Measurements from ENCODE around the gene UTS2B.
"Not testable (repeated sequence)": the region's sequence is repeated elsewhere in the genome, so short reads cannot be mapped to it uniquely, and the experiment has no call there.

UTS2B gene

DNA sequence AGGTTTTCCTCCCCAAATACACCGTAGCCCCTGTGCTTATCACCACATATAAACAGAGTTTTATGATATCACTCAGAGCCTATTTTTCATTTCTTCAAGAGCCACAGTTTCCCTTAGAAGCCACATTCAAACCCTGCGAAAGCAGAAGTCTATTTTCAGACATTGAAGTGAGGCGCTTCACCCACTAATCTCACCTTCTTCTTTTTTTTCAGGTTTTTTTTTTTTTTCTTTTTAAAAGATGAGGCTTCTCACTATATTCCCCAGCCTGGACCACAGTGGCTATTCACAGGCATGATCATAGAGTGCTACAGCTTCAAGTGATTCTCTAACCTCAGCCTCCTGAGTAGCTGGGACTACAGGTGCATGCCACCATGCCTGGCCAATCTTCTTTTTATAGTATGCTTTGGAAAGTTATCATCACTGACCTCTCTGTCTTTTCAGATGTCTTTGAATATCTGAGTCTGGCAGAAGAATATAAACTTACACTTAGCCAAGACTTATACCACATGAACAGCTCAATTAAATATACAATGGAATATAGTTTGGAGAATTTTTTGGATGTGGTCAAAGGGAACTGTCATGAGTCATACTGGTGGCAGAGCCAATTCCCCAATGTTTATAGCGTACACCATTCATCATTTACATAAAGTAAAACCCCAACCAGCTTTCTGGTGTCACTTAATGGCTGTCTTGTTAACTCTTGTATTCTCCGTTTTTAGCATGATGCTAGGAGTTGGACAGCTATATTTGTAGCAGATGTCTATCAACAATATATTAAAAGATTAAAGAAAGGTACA is 60.8 kb downstream of the UTS2B start:
- DNase-seq = no peak

DNA sequence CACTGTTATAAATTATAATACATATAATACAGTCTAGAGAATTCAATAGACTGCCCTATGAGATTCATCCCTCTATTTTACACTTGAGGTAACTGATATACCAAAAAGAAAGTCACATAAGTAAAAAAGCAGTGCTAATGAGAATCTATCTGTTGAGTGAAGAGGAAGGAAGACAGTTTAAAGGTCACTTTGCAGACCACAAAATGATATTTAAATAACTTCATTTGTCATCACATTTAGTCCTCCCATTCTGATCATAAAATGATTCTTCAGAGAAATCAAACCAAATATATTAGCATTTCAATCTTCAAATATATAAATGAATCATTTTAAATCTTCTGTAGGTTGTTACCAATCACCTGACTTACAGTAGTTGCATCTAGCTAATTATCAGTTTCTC is 61.6 kb downstream of the UTS2B start:
- DNase-seq = no peak

DNA sequence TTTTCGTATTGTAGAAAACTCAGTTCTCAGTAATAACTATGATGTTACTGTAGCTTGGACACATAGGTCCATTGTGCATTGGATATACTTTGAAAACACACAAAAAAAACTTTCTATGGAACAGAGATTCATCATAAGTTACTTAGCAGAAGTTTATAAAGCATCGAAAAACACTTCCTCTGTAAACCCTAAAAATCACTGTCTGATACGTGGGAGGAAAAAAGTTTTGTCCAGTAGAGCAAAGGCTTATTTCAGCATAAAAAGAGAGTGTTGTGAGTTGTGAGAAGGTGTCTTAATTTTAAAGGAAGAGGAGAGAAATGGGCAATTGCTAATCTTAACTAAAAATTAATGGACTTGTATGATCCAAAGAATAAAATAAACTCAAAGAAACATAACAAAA is 66.5 kb downstream of the UTS2B start:
- DNase-seq = no peak

DNA sequence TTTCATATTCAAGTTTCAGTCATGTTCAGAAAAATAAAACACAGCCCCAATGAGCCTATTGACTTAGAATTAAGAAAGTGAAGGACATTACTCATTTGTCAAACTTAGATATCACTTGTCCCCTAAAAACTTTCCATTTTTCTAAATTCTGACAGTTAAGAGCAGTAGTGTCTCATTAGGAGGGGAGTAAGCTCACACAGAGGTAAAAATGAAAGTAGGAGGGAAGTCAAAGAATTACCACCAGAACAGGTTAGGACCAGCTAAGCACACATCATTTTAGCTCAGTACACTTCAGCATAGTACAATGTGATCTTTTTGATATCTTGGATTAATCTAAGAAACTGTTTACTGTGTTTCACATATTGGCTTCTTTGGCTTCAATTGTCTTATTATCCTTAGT is 67.0 kb downstream of the UTS2B start:
- no peak for DNase-seq

DNA sequence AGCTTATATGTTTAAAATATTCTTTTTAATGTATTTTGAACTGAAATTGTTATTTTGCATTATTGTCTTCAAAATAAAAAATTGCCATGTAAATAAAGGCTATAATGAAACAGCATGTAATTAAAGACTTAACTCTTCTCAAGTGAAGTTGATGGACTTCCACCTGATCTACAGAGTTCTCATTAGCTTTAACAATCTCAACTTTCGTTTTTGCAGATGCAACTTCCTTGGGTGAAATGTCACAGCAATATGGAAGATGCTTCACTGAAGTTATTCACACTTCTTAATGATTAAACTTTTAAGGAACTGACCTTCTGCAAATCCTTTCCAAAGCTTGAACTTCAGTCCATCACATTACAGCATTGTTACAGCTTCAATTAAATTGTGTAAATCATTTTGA is 67.7 kb downstream of the UTS2B start:
- DNase-seq = no peak

DNA sequence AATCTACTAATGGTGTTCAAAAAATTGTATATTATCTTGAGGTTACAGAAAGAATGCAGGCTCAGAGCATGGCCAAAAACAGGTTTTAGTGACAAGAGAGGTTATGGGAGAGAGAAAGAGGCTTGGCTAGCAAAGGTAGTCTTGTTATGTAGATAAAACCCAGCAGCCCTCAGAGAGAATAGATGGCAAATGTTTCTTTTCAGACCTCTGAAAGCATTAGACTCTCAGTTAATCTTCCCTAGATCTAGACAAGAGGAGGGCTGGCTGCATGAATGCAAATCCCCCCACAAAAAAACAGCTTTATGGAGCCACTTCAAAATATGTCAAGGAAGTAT is 69.1 kb downstream of the UTS2B start:
- DNase-seq = no peak

DNA sequence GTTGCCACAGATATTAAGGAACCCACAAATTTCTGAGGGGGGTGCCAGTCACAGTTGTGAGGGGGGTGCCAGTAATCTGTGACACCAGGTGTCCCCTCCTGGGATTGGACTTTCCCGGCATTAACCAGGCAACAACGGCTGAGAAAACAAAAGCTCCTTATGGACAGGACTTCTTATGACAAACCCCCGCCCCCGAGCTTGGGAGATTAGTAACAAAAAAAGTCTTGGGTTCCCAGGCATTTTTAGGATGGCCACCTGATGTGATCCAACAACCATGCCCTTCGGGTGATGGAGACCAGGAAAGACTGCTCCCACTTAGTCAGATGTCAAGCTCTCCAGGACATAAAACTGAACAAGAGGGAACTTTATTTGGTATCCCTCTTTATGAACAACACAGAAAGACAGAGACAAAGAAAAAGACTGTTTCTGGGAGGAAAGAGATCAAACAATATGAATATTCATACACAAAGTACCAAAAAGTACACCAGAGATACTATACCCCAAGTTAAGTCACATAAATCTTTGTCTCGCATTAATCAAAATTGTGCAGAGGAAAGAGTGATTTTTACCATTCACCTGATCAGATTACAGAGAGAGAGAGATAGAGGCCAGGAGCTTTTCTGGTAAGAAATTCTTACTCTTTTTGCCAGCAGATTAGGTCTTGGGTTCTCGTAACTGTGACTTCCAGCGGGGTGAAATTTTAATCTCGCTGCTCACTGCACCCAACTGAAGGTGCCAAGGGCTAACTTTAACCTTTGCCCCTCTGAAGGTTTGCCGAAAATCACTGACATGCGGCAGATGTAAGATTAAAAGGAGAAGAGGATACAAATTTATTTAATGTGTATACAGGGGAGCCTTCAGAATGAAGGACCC is 69.7 kb downstream of the UTS2B start:
- DNase-seq = no peak

DNA sequence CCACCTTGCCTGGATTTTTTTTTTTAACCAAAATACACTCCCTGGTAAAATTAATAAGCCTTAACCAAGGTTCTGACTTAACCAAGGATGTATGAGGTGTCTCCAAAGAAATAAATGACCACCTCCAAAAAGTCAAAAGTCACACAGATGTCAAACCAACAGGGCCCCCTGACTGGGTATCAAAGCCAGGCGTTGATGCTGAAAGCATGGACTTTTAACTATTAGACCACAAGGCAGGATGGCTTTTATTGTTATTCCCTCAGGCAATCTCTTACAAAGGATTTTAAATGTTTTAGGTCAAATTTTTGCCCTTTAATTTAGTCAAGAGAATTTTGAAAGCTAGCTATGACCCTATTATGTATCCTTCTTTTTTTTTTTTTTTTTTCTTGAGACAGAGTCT is 70.8 kb downstream of the UTS2B start:
- no peak for DNase-seq

DNA sequence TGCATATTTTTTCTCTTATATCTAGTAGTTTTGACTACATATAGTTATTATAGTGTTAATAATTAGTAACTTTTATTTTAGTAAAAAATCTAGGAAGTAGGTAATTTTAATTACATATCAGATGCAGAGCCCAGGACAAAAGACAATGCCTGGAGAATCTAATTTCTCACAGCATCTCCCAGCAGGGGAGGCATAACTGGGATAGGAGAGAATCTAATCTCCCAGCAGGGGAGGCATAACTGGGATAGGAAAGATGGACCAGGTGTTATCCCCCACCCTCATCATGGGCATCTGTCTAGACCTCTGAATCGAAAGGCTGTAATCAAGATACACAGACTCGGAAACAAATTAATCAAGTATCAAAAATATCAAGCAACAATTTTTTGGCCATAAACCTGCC is 73.0 kb downstream of the UTS2B start:
- DNase-seq = no peak

DNA sequence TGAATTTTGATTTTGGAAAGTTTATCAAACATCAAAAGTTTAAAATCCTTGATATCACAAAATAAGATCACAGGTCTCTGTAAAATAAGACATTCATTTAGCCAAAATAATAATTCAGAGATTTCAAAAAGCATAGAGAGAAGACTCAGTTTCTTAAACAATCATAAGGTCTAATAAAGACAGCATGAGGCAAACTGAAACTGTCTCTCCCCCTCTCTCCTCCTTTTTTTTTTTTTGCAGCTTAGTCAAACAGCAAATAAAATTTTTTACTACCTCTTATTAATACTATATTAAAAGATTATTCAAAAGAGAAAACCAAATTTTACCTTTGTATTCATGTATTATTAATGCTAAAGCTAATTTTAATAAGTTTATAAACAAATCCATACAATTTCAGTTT is 73.9 kb downstream of the UTS2B start:
- no peak for DNase-seq

DNA sequence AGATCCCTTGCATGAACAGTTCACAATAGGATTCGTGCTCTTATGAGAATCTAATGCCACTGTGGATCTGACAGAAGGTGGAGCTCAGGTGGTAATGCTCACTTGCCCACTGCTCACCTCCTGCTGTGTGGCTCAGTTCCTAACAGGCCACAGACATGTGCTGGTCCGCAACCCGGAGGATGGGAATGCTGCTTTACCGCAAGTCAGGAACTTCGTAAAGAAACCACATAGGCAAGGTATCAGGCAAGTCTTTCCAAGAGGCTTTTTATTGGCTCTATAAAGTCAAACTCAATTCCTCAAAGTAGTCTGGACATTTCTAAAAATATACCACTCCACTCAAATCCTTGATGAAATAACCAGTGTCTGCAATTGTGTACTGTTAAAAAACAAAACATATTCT is 75.2 kb downstream of the UTS2B start:
- no peak for DNase-seq

DNA sequence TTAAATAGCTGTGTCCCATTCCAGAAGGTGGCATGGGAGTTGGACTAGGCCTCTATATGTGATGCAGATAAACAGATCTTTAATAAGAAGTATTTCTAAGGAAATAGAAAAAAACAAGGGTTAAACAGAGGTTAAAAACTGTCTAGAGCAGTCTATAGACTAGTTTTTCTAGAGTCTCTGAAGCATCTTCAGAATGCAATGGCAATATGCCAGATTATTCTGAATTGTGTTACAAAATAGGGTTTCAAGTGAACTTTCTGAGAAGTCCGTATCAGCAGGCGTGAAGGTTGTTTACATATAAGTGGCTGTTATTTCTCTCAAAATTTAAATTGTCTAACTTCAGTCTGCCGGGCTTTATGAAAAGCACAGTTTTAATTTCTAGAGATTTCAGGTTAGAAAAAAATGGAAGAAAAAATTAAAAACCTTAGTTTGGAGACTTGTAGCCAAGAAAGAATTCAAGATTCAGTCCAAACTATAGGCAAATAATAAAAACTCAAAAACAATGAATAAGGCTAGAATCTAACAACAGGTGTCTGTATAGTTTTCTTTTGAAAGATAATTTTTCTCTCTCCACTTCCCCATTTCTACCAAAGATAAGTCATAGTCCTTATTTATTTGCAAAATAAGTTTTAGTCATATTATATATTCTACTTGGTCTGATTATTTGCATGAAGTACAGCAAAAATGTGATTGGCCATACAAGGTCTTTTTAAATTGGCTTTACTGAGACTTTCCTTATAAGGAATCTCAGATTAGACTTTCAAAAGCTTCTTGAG is 76.0 kb downstream of the UTS2B start:
- no peak for DNase-seq

DNA sequence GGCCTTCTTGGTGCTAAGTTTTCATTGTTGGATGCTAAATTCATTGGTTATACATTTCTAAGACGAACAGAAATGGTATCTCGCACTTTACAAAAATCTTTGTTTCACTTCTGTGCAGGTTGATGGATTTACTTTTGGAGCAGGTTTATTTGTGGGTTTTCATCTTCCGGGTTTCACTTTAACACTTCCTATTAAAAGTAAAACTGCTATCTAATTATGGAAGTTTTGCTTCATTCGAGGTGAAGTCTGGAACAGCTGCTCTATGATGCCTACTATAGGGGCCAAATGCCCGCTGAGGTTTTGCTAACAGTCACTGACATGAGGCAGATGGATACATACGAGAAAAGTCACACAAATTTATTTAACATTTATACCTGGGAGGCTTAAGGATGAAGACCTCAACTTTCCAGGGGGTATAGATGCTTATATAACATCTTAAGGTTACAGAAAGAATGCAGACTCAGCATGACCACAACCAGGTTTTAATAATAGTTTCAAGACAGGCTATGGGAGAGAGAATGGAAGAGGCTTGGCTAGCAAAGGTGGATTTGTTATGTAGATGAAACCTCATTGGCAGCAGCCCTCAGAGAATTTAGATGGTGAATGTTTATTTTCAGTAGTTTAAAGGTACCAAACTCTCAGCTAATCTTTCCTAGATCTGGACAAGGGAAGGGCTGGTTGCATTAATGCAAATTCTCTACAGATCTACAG is 77.1 kb downstream of the UTS2B start:
- no peak for DNase-seq

DNA sequence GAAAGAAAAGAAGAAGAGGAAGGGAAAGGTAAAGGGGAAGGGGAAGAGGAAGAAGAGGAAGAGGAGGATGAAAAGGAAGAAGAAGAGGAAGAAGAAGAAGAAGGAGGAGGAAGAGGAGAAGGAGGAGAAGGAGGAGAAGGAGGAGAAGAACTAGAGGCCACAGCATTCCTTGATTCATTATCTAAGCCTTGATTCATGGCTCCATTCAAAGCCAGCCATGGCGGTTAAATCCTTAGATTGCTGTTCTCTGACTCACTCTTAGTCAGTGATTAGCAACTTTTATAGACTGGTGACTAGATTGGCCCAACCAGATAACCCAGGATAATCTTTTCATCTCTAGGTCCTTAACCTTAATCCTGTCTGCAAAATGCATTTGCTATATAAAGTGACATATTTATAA is 83.7 kb downstream of the UTS2B start:
- no peak for DNase-seq

DNA sequence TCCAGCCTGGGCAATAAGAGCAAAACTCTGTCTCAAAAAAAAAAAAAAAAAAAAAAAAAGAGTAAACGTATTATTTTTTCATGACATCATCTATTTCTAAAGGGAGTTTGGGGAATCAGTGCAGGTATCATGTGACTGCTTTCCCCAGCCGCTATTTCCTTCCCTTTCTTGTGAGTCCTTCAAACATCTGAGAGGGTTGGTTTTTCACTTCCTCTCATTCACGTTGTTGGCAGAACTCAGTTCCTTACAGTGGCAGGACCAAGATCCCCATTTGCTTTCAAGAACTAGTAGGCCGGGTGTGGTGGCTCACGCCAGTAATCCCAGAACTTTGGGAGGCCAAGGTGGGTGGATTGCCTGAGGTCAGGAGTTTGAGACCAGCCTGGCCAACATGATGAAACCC is 84.3 kb downstream of the UTS2B start:
- not testable (repeated sequence) for DNase-seq

DNA sequence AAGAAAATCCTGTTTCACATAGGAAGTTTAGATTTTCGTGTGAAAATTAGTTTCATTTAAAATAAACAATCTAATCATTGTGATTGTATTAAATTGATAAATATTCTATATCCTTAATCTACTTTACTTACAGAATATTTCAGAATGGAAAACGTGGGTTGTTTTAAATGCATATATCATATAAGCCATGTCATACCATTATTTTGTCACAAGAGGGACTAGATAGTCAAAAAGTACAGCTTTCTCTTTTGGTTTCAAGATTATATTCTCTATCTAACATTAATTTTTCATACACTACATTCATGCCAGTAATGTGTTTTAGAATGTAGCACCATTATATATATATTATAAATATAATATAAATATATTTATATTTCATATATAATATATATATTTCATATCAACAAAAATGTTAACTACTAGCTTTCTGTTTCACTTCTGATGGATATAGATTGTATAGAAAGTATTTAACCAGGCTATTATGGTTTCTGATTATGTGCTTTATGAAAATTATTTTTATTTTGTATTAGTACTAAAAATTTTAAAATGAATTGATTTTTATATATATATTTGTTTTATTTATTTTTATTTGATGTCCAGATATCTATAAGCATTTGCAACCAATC is 86.0 kb downstream of the UTS2B start:
- no peak for DNase-seq

DNA sequence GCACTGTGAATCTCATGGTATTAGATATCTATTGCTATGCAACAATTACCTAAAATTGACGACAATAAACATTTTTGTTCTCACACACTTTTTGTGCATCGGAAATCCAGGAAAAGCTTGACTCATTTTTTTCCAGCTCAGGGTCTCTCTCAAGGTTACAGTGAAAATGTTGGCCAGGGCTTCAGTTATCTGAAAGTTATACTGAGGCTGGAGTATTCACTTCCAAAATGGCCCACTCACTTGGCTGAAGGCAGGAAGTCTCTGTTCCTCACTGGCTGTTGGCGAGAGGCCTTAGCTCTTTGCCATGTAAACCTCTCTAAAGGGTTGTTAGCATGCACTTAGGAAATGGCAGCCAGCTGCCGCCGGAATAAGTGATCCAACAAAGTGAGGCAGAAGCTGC is 89.8 kb downstream of the UTS2B start:
- peak; percentile 37 for DNase-seq

DNA sequence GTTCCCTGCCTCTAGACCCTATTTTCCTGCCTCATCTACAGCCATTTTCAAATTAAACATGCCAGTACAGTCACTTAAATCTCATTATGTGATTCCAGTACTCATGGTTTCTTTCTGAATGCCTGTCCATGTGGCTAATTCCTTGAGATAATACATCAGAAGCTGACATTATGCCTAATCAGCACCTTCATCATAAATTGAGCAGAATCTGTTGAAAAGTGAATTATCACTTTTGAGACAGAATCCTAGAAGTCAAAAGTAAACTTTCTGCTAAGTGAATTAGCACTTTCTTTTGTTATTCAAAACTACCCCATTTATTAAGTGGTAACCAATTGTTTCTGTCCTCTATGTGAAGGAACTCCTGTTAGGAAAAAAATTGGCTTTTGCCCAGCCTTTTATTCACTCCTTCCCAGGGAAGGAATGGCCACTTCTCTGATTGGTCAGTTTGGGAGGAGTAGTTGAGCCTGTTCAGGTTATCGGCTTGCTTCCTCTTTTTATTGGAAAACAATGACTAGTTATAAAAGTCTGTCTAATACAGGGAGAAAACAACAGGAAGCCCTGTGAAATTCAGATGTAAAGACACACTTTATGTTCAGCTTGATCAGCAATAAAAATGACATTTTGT is 90.8 kb downstream of the UTS2B start:
- no peak for DNase-seq

DNA sequence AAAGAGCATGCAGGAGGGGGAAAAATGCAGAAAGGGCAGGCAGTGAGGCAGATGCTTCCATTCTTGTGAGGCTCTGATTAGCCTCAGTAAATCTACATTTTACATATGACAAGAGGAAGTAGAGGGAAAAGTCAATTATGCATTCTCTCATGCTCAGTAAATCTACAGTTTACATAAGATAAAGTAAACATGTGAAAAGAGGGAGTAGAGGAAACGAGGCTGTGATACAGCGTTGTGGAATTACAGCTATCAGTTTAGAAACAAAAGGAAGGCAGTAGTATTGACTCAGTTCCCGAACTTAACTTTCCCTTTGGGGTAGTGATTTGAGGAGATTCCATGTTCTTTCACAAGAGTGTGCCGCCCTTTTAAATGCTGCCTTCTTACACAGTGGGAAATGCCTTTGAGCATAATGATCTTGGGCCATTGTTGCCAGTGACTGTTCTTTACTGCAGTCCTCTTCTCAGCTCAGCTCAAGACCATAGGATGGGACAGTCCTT is 92.0 kb downstream of the UTS2B start:
- DNase-seq = no peak

DNA sequence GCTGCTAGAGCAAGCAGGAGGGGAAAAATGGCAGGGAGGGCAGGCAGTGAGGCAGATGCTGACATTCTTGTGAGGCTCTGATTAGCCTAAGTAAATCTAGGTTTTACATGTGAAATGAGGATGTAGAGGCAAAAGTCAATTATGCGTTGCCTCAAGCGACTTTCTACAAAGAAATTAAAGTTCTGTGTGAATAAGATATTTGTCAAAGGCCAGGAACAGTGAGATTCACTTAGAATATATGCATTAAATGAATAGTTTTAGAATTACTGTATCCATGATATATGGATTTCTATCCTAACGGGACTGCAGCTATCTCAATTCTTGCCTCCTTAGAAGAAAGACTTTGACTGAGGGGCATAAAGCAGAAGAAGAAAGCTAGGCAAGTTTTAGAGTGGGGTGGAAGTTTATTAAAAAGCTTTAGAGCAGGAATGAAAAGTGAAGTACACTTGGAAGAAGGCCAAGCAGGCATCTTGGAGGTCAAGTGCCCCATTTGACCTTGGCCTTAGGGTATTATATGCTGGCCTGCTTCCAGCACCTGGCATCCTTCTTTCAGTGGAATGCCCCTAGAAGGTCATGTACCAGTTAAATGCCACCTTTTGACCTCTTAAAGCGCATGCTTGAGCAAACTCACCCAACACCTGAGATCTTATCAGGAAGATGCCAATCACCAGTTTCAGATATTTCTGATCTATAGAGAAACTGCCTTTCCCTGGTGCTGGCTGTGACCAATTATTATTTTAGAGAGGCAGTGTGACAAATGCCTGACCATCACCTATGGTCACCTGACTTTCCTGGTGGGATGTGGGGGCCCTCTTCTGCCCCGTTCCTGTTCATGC is 93.1 kb downstream of the UTS2B start:
- no peak for DNase-seq

DNA sequence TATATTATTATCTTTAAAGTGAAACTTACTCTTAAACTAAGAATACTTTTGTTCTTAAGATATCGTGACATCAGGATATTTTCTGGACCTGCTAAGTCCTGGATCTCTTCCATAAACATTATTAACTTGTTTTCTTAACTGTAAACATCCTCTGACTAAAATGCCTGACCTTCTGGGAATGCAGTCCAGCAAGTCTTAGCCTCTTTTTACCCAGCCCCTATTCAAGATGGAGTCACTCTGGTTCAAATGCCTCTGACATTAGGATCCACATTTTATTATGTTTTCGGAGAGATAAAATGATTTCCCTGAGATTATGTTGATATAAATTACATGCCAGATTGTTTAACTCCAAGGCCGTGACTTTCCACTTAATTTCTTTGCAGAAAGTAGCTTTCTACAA is 93.7 kb downstream of the UTS2B start:
- DNase-seq = no peak

All from left hindlimb (tissue), 1 donor.